HCT116 (cell line): Measurements from ENCODE around the gene ISCA2. TPM values are rescaled to one million over a fixed set of nuclear protein-coding genes. Genes with fewer than 3 reads are reported as not detected.

Source experiments
- ATAC-seq: fragments of 200-7000 bp; cut with Tn5 transposase; 2 replicates; pipeline ENCODE4 v1.9.1; 2020; ENCODE audit warnings: mild to moderate bottlenecking, moderate library complexity
- BruUV-seq: library from RNA; stranded (reverse); fragments of 400-500 nt; replicated peaks from 2 replicates; lab custom pipeline; 2021; lab: Mats Ljungman, UMichigan
- CTCF ChIA-PET: fragments of 300-600 bp; sonication (Branson Sonifier 250); formaldehyde crosslinking; loops from one replicate; lab custom pipeline; 2021; ENCODE audit warnings: antibody characterized with exemption; lab: Charles Lee
- POLR2A ChIA-PET: fragments of 300-600, 350-600 bp; sonication (Branson Sonifier 250); formaldehyde crosslinking; loops from one replicate; lab custom pipeline; 2021; ENCODE audit warnings: antibody characterized with exemption; lab: Charles Lee
- RAD21 ChIA-PET, 2 experiments: fragments of 300-600 bp; sonication (Branson Sonifier 250); formaldehyde crosslinking; loops; one replicate each; lab custom pipeline; 2023; ENCODE audit warnings: low total read pairs in 2 of 2; ENCODE audit not compliant: uncharacterized antibody in 2 of 2, unreplicated experiment in 2 of 2, low non-redundant PET in 1 of 2; lab: Charles Lee
- DNase-seq: peaks from one replicate; pipeline ENCODE4 v3.0.0-alpha.2; 2010; ENCODE audit warnings: low read depth, low spot score
- H2AFZ ChIP-seq: fragments of 200-600 bp; shearing (Covaris generic), sonication (generic); 2 replicates; pipeline ENCODE4 v1.6.1; 2017; ENCODE audit warnings: low read depth, mixed run types, mixed read lengths, antibody characterized with exemption, low read length; ENCODE audit not compliant: poor library complexity, severe bottlenecking
- H3K27ac ChIP-seq: 2 replicates; pipeline ENCODE4 v1.5.1; 2012; ENCODE audit warnings: low read depth, low read length
- H3K27me3 ChIP-seq: fragments of 200-600 bp; sonication (generic); 2 replicates; pipeline ENCODE4 v1.6.1; 2016; ENCODE audit warnings: mixed run types, low read length, mixed read lengths; ENCODE audit not compliant: insufficient read depth
- H3K36me3 ChIP-seq, 2 experiments: fragments of 200-500 bp in 1 of 2; fragments of 200-600 bp in 1 of 2; sonication (Bioruptor generic) in 1 of 2; sonication (generic) in 1 of 2; 2 replicates each; pipeline versions ENCODE4 v1.5.1 to v1.6.1; 2014 to 2016; ENCODE audit warnings: low read length in 2 of 2, inconsistent platforms in 1 of 2, mixed read lengths in 1 of 2, mixed run types in 1 of 2; ENCODE audit not compliant: insufficient read depth in 2 of 2, control insufficient read depth in 1 of 2
- H3K4me1 ChIP-seq, 2 experiments: fragments of 200-600 bp in 1 of 2; sonication (generic) in 1 of 2; 2 replicates each; pipeline versions ENCODE4 v1.5.1 to v1.6.1; 2012 to 2017; ENCODE audit warnings: low read length in 2 of 2, inconsistent platforms in 1 of 2, mild to moderate bottlenecking in 1 of 2, mixed read lengths in 1 of 2, mixed run types in 1 of 2, moderate library complexity in 1 of 2; ENCODE audit not compliant: insufficient read depth in 2 of 2, control insufficient read depth in 1 of 2
- H3K4me2 ChIP-seq: fragments of 200-600 bp; sonication (generic); 2 replicates; pipeline ENCODE4 v1.6.1; 2017; ENCODE audit warnings: mixed run types, low read length, mixed read lengths
- H3K4me3 ChIP-seq, 2 experiments: fragments of 200-600 bp in 1 of 2; sonication (generic) in 1 of 2; replicated peaks in 1 of 2; 2 replicates each; pipeline ENCODE4 v1.5.1; 2011 to 2016; ENCODE audit warnings: low read length in 2 of 2, control low read depth in 1 of 2, low read depth in 1 of 2, mild to moderate bottlenecking in 1 of 2, mixed read lengths in 1 of 2, mixed run types in 1 of 2
- H3K79me2 ChIP-seq: fragments of 200-600 bp; sonication (generic); 2 replicates; pipeline ENCODE4 v1.6.1; 2017; ENCODE audit warnings: mild to moderate bottlenecking, mixed run types, low read length, moderate library complexity, mixed read lengths; ENCODE audit not compliant: insufficient read depth
- H3K9ac ChIP-seq: fragments of 200-600 bp; sonication (generic); 2 replicates; pipeline ENCODE4 v1.6.1; 2016; ENCODE audit warnings: low read length, mixed read lengths
- H3K9me2 ChIP-seq: fragments of 200-600 bp; sonication (generic), shearing (Covaris generic); 2 replicates; pipeline ENCODE4 v1.6.1; 2017; ENCODE audit warnings: mixed run types, mild to moderate bottlenecking, moderate library complexity; ENCODE audit not compliant: insufficient read depth
- H3K9me3 ChIP-seq, 2 experiments: fragments of 200-500 bp in 1 of 2; fragments of 200-600 bp in 1 of 2; sonication (Bioruptor generic) in 1 of 2; sonication (generic) in 1 of 2; 2 replicates each; pipeline ENCODE4 v1.6.1; 2014 to 2017; ENCODE audit warnings: low read length in 2 of 2, mixed read lengths in 2 of 2, inconsistent platforms in 1 of 2, low read depth in 1 of 2, mild to moderate bottlenecking in 1 of 2, mixed run types in 1 of 2, moderate library complexity in 1 of 2; ENCODE audit not compliant: control insufficient read depth in 1 of 2, insufficient read depth in 1 of 2
- H4K20me1 ChIP-seq: fragments of 200-600 bp; sonication (generic), shearing (Covaris generic); 2 replicates; pipeline ENCODE4 v1.6.1; 2017; ENCODE audit warnings: mixed run types, mild to moderate bottlenecking, moderate library complexity; ENCODE audit not compliant: insufficient read depth
- ATF3 ChIP-seq: IDR thresholded peaks from 2 replicates; pipeline ENCODE4 v1.6.1; 2012
- CBX3 ChIP-seq: IDR thresholded peaks from 2 replicates; pipeline ENCODE4 v1.6.1; 2012; ENCODE audit warnings: low read depth
- CEBPB ChIP-seq: IDR thresholded peaks from 2 replicates; pipeline ENCODE4 v1.6.1; 2012; ENCODE audit warnings: low read depth
- ELF1 ChIP-seq: IDR thresholded peaks from 2 replicates; pipeline ENCODE4 v1.6.1; 2012; ENCODE audit warnings: low read depth, borderline replicate concordance
- EZH2 ChIP-seq: fragments of 200-600 bp; sonication (generic); IDR thresholded peaks from 2 replicates; pipeline ENCODE4 v1.6.1; 2017; ENCODE audit warnings: antibody characterized with exemption, mixed run types
- JUND ChIP-seq: IDR thresholded peaks from 2 replicates; pipeline ENCODE4 v1.6.1; 2012
- MAX ChIP-seq: IDR thresholded peaks from 2 replicates; pipeline ENCODE4 v1.6.1; 2012
- POLR2A ChIP-seq: IDR thresholded peaks from 2 replicates; pipeline ENCODE4 v1.7.0; 2011; ENCODE audit warnings: borderline replicate concordance; ENCODE audit not compliant: insufficient read depth, insufficient read length; ENCODE audit errors: extremely low read depth
- POLR2AphosphoS5 ChIP-seq: IDR thresholded peaks from 2 replicates; pipeline ENCODE4 v1.6.1; 2011; ENCODE audit warnings: mild to moderate bottlenecking, low read depth, low read length, moderate library complexity
- RAD21 ChIP-seq: IDR thresholded peaks from 2 replicates; pipeline ENCODE4 v1.6.1; 2012; ENCODE audit warnings: low read depth, mild to moderate bottlenecking
- REST ChIP-seq: IDR thresholded peaks from 2 replicates; pipeline ENCODE4 v1.6.1; 2012; ENCODE audit warnings: low read depth
- TCF7L2 ChIP-seq: IDR thresholded peaks from 2 replicates; pipeline ENCODE4 v1.7.0; 2011; ENCODE audit warnings: borderline replicate concordance, inconsistent platforms; ENCODE audit not compliant: insufficient read depth, insufficient read length; ENCODE audit errors: extremely low read depth
- YY1 ChIP-seq: IDR thresholded peaks from 2 replicates; pipeline ENCODE4 v1.6.1; 2011; ENCODE audit warnings: low read length, low read depth, moderate library complexity, mild to moderate bottlenecking; ENCODE audit not compliant: insufficient replicate concordance; ENCODE audit errors: extremely low read depth
- ZFX ChIP-seq: fragments of 450-650 bp; IDR thresholded peaks from 2 replicates; pipeline ENCODE4 v1.6.1; 2017
- ZNF274 ChIP-seq: fragments of 200-500 bp; sonication (Bioruptor generic); IDR thresholded peaks from 2 replicates; pipeline ENCODE4 v1.6.1; 2014; ENCODE audit warnings: mild to moderate bottlenecking, low read depth, low read length, inconsistent platforms
- intact Hi-C: fragments of 100-400 bp; cut with micrococcal nuclease; formaldehyde crosslinking; loops from 2 replicates; pipeline ENCODE4 v1.10.0; 2022
- total RNA-seq: library from RNA; stranded (reverse); gene quantifications from one replicate; pipeline ENCODE4 v1.2.1, GENCODE V29; 2021; ENCODE audit not compliant: unreplicated experiment

ISCA2 gene
- total RNA-seq, 1 experiment from 2014 or later, result 27.5 TPM

GRCh38 chr14:74518221-74518620, 24.7 kb downstream of the ISCA2 start:
- no peak for TF ChIP-seq POLR2A
- TF ChIP-seq RAD21, result no peak
- no peak for TF ChIP-seq CEBPB
- no peak for TF ChIP-seq YY1
- TF ChIP-seq EZH2, result no peak
- no peak for TF ChIP-seq POLR2AphosphoS5
- no peak for TF ChIP-seq REST
- TF ChIP-seq TCF7L2, result no peak
- no peak for TF ChIP-seq ZNF274
- TF ChIP-seq ELF1, result no peak
- no peak for TF ChIP-seq MAX
- no peak for TF ChIP-seq ATF3
- TF ChIP-seq JUND, result no peak
- TF ChIP-seq CBX3, result no peak
- TF ChIP-seq ZFX, result no peak
- Histone ChIP-seq H3K9ac (no peak overlapping the region), H3K27ac (no peak overlapping the region), H4K20me1 (no peaks in the 10 kb centered on the region), H3K4me1 (peaks cover 4 to 11% of the 10 kb centered on the region in 2 experiments), H3K4me3 (no peak overlapping the region), H2AFZ (no peak overlapping the region), H3K36me3 (no peaks in the 10 kb centered on the region), H3K9me3 (no peaks in the 10 kb centered on the region), H3K4me2 (no peak overlapping the region), H3K9me2 (no peaks in the 10 kb centered on the region), H3K79me2 (no peaks in the 10 kb centered on the region), H3K27me3 (no peaks in the 10 kb centered on the region)
- ChIA-PET CTCF (no interaction called here), RAD21 (no interaction called here), POLR2A (interaction anchor here (0.8 kb wide), 1 partner anchor 9 kb away, joined by 3 read pairs; no protein-coding TSS in a partner anchor)
- no TSS peak for BruUV-seq
- intact Hi-C loops, result no loop called here
- no peak for DNase-seq
- no peak for ATAC-seq
